Transverse colon (tissue), 4 donors: ENCODE data around the gene SPNS3. TPM values are rescaled to one million over a fixed set of nuclear protein-coding genes. Genes with fewer than 3 reads are reported as not detected.
A peak's percentile ranks its signal among the peaks of the same experiment; 100 is the strongest.

Experiments used
- DNase-seq: peaks from one replicate; pipeline ENCODE4 v3.0.0-alpha.2; 2019
- H3K27ac ChIP-seq, 4 donors: fragments of 200-600 bp; sonication (generic); 2 replicates each; pipeline ENCODE4 v1.5.1; 2016 to 2018; ENCODE audit warnings: inconsistent platforms in 4 of 4
- H3K27me3 ChIP-seq: fragments of 200-600 bp; sonication (generic); 2 replicates; pipeline ENCODE4 v1.5.1; 2017; ENCODE audit warnings: inconsistent platforms
- H3K36me3 ChIP-seq, 4 donors: fragments of 200-600 bp; sonication (generic); 2 replicates each; pipeline ENCODE4 v1.5.1; 2017 to 2019; ENCODE audit warnings: inconsistent platforms in 4 of 4
- H3K4me1 ChIP-seq, 4 donors: fragments of 200-600 bp; sonication (generic); 2 replicates each; pipeline ENCODE4 v1.5.1; 2017 to 2020; ENCODE audit warnings: inconsistent platforms in 4 of 4
- H3K4me3 ChIP-seq, 4 donors: fragments of 200-600 bp; sonication (generic); 1 replicate in 1 of 4; 2 replicates in 3 of 4; pipeline versions ENCODE4 v1.5.1 to v1.6.1; 2017 to 2019; ENCODE audit warnings: inconsistent platforms in 4 of 4
- H3K9me3 ChIP-seq, 2 donors: fragments of 200-600 bp; sonication (generic); 2 replicates each; pipeline ENCODE4 v1.5.1; 2017 to 2019; ENCODE audit warnings: inconsistent platforms in 2 of 2
- CTCF ChIP-seq, 5 experiments: fragments of 200-600 bp in 3 of 5; fragments of 450-650 bp in 2 of 5; sonication (generic) in 3 of 5; IDR thresholded peaks; 1 replicate in 2 of 5; 2 replicates in 3 of 5; pipeline ENCODE4 v1.5.1; 2016 to 2017; ENCODE audit warnings: antibody characterized with exemption in 5 of 5, inconsistent platforms in 3 of 5, mild to moderate bottlenecking in 2 of 5, moderate library complexity in 1 of 5
- EP300 ChIP-seq: sonication (generic); formaldehyde crosslinking; IDR thresholded peaks from one replicate; pipeline ENCODE4 v1.6.1; 2017; ENCODE audit warnings: antibody characterized with exemption, low read depth
- POLR2A ChIP-seq: fragments of 450-650 bp; IDR thresholded peaks from one replicate; pipeline ENCODE4 v1.6.1; 2016; ENCODE audit warnings: antibody characterized with exemption, mild to moderate bottlenecking, moderate library complexity
- POLR2AphosphoS5 ChIP-seq, 3 donors: sonication (generic); formaldehyde crosslinking; IDR thresholded peaks; one replicate each; pipeline ENCODE4 v1.6.1; 2016; ENCODE audit warnings: antibody characterized with exemption in 3 of 3
- WGBS, 2 donors: methylation state at CpG; one replicate each; pipeline ENCODE4 v1.1.5; 2018; ENCODE audit warnings: low coverage in 1 of 2; 5-methylcytosine and 5-hydroxymethylcytosine counted together
- in situ Hi-C, 4 donors: fragments of 200-750 bp; cut with MboI; loops; one replicate each; pipeline versions ENCODE4 v1.15.0 to v1.15.1; 2017; ENCODE audit warnings: low sequenced_read_pairs in 3 of 4, low pct_ligation_motif_present in 1 of 4, low pct_unique_long_range_greater_than_20kb in 1 of 4
- intact Hi-C: fragments of 100-400 bp; cut with DNase I; formaldehyde crosslinking; loops from one replicate; pipeline ENCODE4 v1.15.1; 2023; ENCODE audit warnings: low total_unique reads
- total RNA-seq, 4 donors: library from RNA; depleted of rRNA; stranded (reverse); fragments of >200 nt; gene quantifications; one replicate each; pipeline ENCODE4 v1.1.0, GENCODE V29; 2016

The SPNS3 gene
- total RNA-seq, 4 donors from 2014 or later, result not detected

GRCh38 chr17:4527134-4527533 lies 93.4 kb downstream of the SPNS3 start:
- in situ Hi-C loops, result no loop called here
- 58 to 59% methylated on average over 1 of the region's 1 CpG for WGBS, 2 donors
- H3K4me3 ChIP-seq, result no peak overlapping the region

GRCh38 chr17:4527566-4528125 lies 93.9 kb downstream of the SPNS3 start:
- H3K27ac ChIP-seq, result no peak overlapping the region

More at GRCh38 chr17:4527134-4527533, 93.4 kb downstream of the SPNS3 start:
- no peaks in the 10 kb centered on the region for H3K4me1 ChIP-seq
- H3K9me3 ChIP-seq, result no peaks in the 10 kb centered on the region
- TF ChIP-seq EP300, result no peak
- no peak for TF ChIP-seq POLR2AphosphoS5 (IDR thresholded peaks at IDR 0.05)
- no peak for TF ChIP-seq POLR2A
- TF ChIP-seq CTCF (IDR thresholded peaks at IDR 0.05), result no peak
- peaks cover under 1% of the 10 kb centered on the region for H3K27me3 ChIP-seq
- intact Hi-C loops, result no loop called here
- H3K36me3 ChIP-seq, result no peaks in the 10 kb centered on the region
- DNase-seq, result no peak
- no peak overlapping the region for H3K27ac ChIP-seq

GRCh38 chr17:4529533-4530152 lies 95.9 kb downstream of the SPNS3 start:
- no peak for DNase-seq
- intact Hi-C loops, result no loop called here
- no peak overlapping the region for H3K4me3 ChIP-seq
- H3K27ac ChIP-seq, result peak overlapping the region in 1 of 4 donors; percentile 24
- H3K4me1 ChIP-seq, result peaks cover 0 to 11% (median 10%) of the 10 kb centered on the region in 4 donors
- in situ Hi-C loops, result no loop called here
- WGBS, 2 donors, result 75 to 100% methylated on average over 4 to 13 of the region's 13 CpGs
- no peaks in the 10 kb centered on the region for H3K36me3 ChIP-seq
- no peaks in the 10 kb centered on the region for H3K9me3 ChIP-seq
- H3K27me3 ChIP-seq, result peaks cover 12% of the 10 kb centered on the region
- TF ChIP-seq POLR2A (no peak), POLR2AphosphoS5 (IDR thresholded peaks at IDR 0.05) (no peak)

More at GRCh38 chr17:4527566-4528125, 93.9 kb downstream of the SPNS3 start:
- Histone ChIP-seq H3K4me1 (no peaks in the 10 kb centered on the region), H3K9me3 (no peaks in the 10 kb centered on the region), H3K27me3 (peaks cover 5% of the 10 kb centered on the region), H3K4me3 (no peak overlapping the region), H3K36me3 (no peaks in the 10 kb centered on the region)
- intact Hi-C loops, result no loop called here
- WGBS, 2 donors, result 65 to 71% methylated on average over 8 to 12 of the region's 12 CpGs
- no peak for DNase-seq
- TF ChIP-seq POLR2A (no peak), CTCF (IDR thresholded peaks at IDR 0.05) (no peak), EP300 (no peak), POLR2AphosphoS5 (IDR thresholded peaks at IDR 0.05) (no peak)
- in situ Hi-C loops, result no loop called here

- WGBS, 2 donors, result 81% methylated on average over 28 of the region's 30 CpGs; no CpG with 5 or more reads in 1 of the 2 donors
- no peak for TF ChIP-seq EP300
- no peak for TF ChIP-seq CTCF (IDR thresholded peaks at IDR 0.05)
- TF ChIP-seq POLR2A, result no peak
- TF ChIP-seq POLR2AphosphoS5 (IDR thresholded peaks at IDR 0.05), result no peak
- Histone ChIP-seq H3K27ac (peak overlapping the region in 3 of 4 donors; percentile 13 to 24 (median 21)), H3K4me3 (no peak overlapping the region), H3K4me1 (peaks cover 2 to 18% (median 14%) of the 10 kb centered on the region in 4 donors), H3K9me3 (no peaks in the 10 kb centered on the region), H3K27me3 (peaks cover 24% of the 10 kb centered on the region), H3K36me3 (no peaks in the 10 kb centered on the region)
- no peak for DNase-seq
- intact Hi-C loops, result no loop called here
- in situ Hi-C loops, result no loop called here
These were observed 97.3 kb downstream of the SPNS3 start for GRCh38 chr17:4530799-4531730.
